ENCODE results near the gene LRRC4C.

Gene LRRC4C

DNA sequence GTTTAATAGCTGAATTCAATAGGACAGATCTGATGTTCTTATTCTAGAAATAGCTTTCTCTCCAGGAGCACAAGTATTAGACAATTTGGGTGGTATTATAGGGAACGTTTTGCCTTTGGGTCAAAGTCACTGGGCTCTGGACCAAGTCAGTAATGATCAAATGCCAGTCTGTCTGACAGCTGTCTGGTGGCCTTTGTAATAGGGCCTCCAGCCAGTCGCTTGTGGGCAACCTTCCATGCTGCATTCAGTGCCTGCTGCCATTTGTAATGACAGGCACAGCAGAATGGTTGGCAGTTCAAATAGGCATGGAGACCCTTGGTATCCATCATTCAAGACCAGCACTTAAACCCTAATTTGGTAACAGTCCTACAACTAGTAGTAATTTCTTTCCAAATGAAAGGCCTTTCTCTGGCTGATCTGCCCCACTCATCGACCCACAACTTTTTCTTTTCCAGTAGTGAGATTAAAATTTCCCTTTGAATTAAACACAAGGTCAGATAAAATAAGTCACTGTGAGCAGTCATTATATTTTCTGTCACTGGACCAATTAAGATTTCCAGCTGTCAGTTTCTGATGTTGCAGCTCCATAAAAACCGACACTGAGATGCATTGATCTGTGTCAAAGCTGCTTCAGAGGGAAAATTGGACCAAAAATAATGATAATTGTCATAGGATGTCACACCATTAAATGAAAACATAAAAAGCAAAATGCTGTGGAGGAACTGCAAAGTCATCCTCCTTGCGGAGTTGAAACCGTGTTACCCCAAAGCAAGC lies 1038.1 kb downstream of the LRRC4C start:
- no peaks in the 10 kb centered on the region for H3K27me3 ChIP-seq (ENCODE audit: insufficient read depth, low read length)
- no peak overlapping the region for H2AFZ ChIP-seq (ENCODE audit: low read length, unreplicated experiment)
- H3K36me3 ChIP-seq (ENCODE audit: insufficient read depth, low read length): no peaks in the 10 kb centered on the region
- no peaks in the 10 kb centered on the region for H3K4me1 ChIP-seq (ENCODE audit: control insufficient read depth, insufficient read depth, low read length, unreplicated experiment)
- no peaks in the 10 kb centered on the region for H3K79me2 ChIP-seq (ENCODE audit: control insufficient read depth, insufficient read depth, low read length, unreplicated experiment)
- H3K27ac ChIP-seq (ENCODE audit: low read depth, low read length): no peak overlapping the region
- H3K4me3 ChIP-seq (ENCODE audit: low read depth, low read length): no peak overlapping the region

DNA sequence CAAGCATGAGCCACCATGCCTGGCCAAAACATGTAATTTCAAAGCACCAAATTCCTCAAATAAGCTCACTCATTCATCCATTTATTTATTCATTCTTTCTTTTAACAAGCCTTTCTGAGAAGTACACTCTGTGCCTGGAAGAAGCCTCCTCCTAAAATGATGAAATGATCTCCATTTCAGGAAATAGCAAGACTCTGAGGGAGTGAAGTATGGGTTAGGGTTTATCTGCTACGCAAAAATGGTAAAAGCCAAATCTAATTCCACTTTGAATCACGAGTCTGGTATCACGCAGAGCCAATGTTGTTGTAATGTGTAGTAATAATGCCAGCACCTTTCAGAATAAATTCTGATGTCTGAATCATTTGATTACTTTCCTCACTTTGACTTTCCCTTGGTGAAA lies 1041.8 kb downstream of the LRRC4C start:
- H3K27me3 ChIP-seq (ENCODE audit: insufficient read depth, low read length): no peaks in the 10 kb centered on the region
- H3K27ac ChIP-seq (ENCODE audit: low read depth, low read length): no peak overlapping the region
- no peaks in the 10 kb centered on the region for H3K79me2 ChIP-seq (ENCODE audit: control insufficient read depth, insufficient read depth, low read length, unreplicated experiment)
- H3K36me3 ChIP-seq (ENCODE audit: insufficient read depth, low read length): no peaks in the 10 kb centered on the region
- no peaks in the 10 kb centered on the region for H3K4me1 ChIP-seq (ENCODE audit: control insufficient read depth, insufficient read depth, low read length, unreplicated experiment)
- no peak overlapping the region for H3K4me3 ChIP-seq (ENCODE audit: low read depth, low read length)
- H2AFZ ChIP-seq (ENCODE audit: low read length, unreplicated experiment): no peak overlapping the region

DNA sequence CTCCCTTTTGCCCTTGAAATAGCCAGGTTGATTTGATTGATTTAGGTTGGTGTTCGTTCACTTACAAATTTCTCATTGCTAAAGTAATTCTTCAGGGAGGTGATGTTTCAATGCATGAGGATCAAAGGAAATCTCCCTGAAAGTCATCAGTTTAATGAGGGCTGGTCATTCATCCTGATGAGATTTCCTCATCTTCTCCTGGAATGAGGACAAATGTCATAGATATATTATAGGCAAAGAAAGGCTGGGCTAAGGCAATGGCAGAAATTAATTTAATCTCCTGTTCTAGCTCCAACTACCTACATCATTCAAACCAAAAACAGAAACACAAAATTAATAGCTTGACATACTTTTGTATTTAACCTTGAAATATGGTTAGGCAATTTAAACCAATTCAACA lies 1052.1 kb downstream of the LRRC4C start:
- Histone ChIP-seq H3K27ac (ENCODE audit: low read depth, low read length) (no peak overlapping the region), H3K4me1 (ENCODE audit: control insufficient read depth, insufficient read depth, low read length, unreplicated experiment) (no peaks in the 10 kb centered on the region), H3K36me3 (ENCODE audit: insufficient read depth, low read length) (no peaks in the 10 kb centered on the region), H2AFZ (ENCODE audit: low read length, unreplicated experiment) (no peak overlapping the region), H3K27me3 (ENCODE audit: insufficient read depth, low read length) (no peaks in the 10 kb centered on the region), H3K4me3 (ENCODE audit: low read depth, low read length) (no peak overlapping the region), H3K79me2 (ENCODE audit: control insufficient read depth, insufficient read depth, low read length, unreplicated experiment) (no peaks in the 10 kb centered on the region)

DNA sequence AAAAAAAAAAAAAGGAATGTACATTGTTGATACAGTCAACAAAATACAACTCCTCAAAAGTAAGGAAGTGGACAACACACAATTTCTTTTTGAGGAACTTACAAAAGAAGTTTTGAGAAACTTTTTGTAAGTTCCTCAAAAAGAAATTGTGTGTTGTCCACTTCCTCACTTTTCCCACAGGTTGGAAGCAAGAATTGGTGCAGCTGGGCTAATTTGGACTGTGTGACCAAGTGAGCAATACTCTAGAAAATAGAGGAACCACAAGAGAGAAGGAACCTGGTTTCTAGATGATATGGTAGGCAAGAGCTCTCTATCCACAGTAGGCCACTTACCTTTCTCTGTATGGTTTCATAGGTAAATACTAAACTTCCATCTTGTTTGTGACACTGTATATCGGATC lies 1053.8 kb downstream of the LRRC4C start:
- Histone ChIP-seq H3K27me3 (ENCODE audit: insufficient read depth, low read length) (no peaks in the 10 kb centered on the region), H3K36me3 (ENCODE audit: insufficient read depth, low read length) (no peaks in the 10 kb centered on the region), H3K4me3 (ENCODE audit: low read depth, low read length) (no peak overlapping the region), H3K27ac (ENCODE audit: low read depth, low read length) (no peak overlapping the region), H3K4me1 (ENCODE audit: control insufficient read depth, insufficient read depth, low read length, unreplicated experiment) (no peaks in the 10 kb centered on the region), H3K79me2 (ENCODE audit: control insufficient read depth, insufficient read depth, low read length, unreplicated experiment) (no peaks in the 10 kb centered on the region), H2AFZ (ENCODE audit: low read length, unreplicated experiment) (no peak overlapping the region)

DNA sequence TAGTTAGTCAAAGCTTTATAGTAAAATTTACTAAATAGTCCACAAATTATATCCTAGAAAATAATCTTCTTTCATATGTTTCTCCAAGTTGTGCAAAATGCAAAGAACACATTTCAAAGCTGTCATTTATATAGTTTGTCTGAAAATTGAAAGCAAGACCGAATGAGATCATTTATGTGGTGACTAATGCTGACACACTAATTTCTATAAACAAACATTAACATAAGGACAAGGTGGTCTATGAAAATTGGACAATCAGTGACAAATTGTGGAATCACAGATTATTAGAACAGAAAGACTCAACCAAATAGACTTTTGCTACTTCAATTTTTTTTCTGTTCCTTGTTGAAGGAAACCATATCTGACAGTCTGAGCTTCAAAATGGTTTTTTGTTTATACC lies 1056.1 kb downstream of the LRRC4C start:
- H3K27me3 ChIP-seq (ENCODE audit: insufficient read depth, low read length): no peaks in the 10 kb centered on the region

DNA sequence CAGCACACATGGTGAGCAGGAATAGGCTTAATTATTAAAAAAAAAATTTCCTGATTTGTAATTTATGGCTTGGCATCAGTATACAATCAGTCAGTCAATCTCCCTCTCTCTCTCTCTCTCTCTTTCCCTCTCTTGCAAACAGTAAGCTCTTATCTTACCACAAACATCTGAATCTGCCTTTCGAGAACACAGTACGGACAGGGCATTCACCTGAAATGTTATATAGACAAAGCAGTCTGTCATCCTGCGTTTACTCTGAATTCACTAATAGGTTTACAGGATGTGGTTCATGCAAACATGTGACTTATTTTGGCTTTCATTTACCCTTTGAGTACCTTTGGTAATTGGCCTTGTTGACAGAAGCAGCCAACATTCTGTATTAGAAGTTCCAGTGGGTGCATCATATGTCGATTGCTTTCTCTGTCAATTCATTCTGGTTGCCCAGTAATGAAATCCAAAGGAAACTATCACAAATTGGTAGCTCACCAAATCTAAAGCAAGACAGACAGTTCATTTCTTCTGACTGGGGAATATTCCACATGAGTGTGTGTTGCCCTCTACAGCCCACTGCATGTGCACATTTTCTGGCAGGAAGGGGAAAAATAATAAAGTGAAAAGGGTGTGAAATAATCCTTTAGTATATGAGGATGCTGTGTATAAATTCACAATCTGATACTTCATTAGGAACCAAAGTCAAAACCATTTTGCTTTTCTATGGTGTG lies 1058.2 kb downstream of the LRRC4C start:
- H3K27ac ChIP-seq (ENCODE audit: low read depth, low read length): no peak overlapping the region
- no peaks in the 10 kb centered on the region for H3K4me1 ChIP-seq (ENCODE audit: control insufficient read depth, insufficient read depth, low read length, unreplicated experiment)
- H3K36me3 ChIP-seq (ENCODE audit: insufficient read depth, low read length): no peaks in the 10 kb centered on the region
- H3K4me3 ChIP-seq (ENCODE audit: low read depth, low read length): no peak overlapping the region
- H3K79me2 ChIP-seq (ENCODE audit: control insufficient read depth, insufficient read depth, low read length, unreplicated experiment): no peaks in the 10 kb centered on the region
- no peaks in the 10 kb centered on the region for H3K27me3 ChIP-seq (ENCODE audit: insufficient read depth, low read length)
- no peak overlapping the region for H2AFZ ChIP-seq (ENCODE audit: low read length, unreplicated experiment)

More for the DNA sequence above, 1056.1 kb downstream of the LRRC4C start:
- H3K4me1 ChIP-seq (ENCODE audit: control insufficient read depth, insufficient read depth, low read length, unreplicated experiment): no peaks in the 10 kb centered on the region
- no peak overlapping the region for H3K4me3 ChIP-seq (ENCODE audit: low read depth, low read length)
- H3K79me2 ChIP-seq (ENCODE audit: control insufficient read depth, insufficient read depth, low read length, unreplicated experiment): no peaks in the 10 kb centered on the region
- no peaks in the 10 kb centered on the region for H3K36me3 ChIP-seq (ENCODE audit: insufficient read depth, low read length)
- no peak overlapping the region for H3K27ac ChIP-seq (ENCODE audit: low read depth, low read length)
- no peak overlapping the region for H2AFZ ChIP-seq (ENCODE audit: low read length, unreplicated experiment)

DNA sequence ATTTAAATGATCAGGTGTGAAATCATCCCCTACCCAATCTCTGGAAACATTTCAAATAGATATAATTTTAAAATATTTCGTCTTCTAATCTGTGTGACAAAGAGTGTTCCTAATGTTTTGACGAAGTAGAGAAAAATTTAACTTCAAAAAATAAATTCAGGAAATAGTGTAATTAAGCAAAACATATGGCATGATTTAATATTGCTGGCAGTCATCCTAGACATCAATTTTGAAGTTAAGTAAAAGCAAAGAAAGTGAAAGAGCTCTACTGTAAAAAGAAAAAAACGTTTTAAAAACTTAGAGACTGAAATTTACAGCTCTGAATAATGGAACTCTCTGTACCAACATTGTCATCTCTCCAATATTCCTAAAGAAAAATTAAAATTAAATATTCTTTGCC lies 1062.3 kb downstream of the LRRC4C start:
- Histone ChIP-seq H3K4me3 (ENCODE audit: low read depth, low read length) (no peak overlapping the region), H3K27ac (ENCODE audit: low read depth, low read length) (no peak overlapping the region), H3K36me3 (ENCODE audit: insufficient read depth, low read length) (no peaks in the 10 kb centered on the region)

DNA sequence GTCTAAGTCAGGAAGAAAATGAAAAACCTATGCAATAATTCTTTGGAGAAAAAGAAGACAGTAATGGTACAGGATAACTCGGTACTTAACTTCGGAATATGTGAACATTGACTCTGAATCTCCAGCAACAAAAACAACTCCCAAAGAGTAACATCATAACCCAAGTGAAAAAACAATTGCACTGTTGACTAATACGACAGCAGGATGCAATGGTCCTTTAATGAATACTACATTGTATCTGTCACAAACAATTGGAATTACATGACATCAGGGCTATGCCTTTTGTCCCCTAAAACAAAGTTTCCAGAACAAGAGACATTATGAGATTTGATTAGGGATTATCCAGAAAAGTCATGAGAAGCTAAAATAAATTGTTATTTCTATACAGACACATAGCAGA lies 1065.9 kb downstream of the LRRC4C start:
- Histone ChIP-seq H3K27me3 (ENCODE audit: insufficient read depth, low read length) (no peaks in the 10 kb centered on the region), H3K79me2 (ENCODE audit: control insufficient read depth, insufficient read depth, low read length, unreplicated experiment) (no peaks in the 10 kb centered on the region), H3K36me3 (ENCODE audit: insufficient read depth, low read length) (no peaks in the 10 kb centered on the region), H3K4me3 (ENCODE audit: low read depth, low read length) (no peak overlapping the region), H3K27ac (ENCODE audit: low read depth, low read length) (no peak overlapping the region), H2AFZ (ENCODE audit: low read length, unreplicated experiment) (no peak overlapping the region), H3K4me1 (ENCODE audit: control insufficient read depth, insufficient read depth, low read length, unreplicated experiment) (no peaks in the 10 kb centered on the region)

More for the DNA sequence above, 1062.3 kb downstream of the LRRC4C start:
- Histone ChIP-seq H2AFZ (ENCODE audit: low read length, unreplicated experiment) (no peak overlapping the region), H3K79me2 (ENCODE audit: control insufficient read depth, insufficient read depth, low read length, unreplicated experiment) (no peaks in the 10 kb centered on the region), H3K4me1 (ENCODE audit: control insufficient read depth, insufficient read depth, low read length, unreplicated experiment) (no peaks in the 10 kb centered on the region), H3K27me3 (ENCODE audit: insufficient read depth, low read length) (no peaks in the 10 kb centered on the region)

DNA sequence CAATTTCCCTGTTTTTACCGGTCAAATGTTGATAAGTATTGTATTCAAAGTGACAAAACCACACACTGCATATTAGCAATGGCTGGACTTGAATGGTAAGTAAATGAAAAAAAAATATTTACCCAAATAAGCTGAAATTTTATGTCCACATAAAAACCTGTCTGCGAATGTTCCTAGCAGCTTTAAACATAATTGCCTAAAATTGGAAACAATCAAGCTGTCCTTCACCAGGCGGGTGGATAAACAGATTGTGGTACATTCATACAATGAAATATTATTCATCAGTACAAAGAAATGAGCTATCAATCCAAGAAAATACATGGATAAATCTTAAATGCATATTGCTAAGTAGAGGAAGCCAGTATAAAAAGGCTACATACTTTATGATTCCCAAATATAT lies 1067.8 kb downstream of the LRRC4C start:
- Histone ChIP-seq H3K4me1 (ENCODE audit: control insufficient read depth, insufficient read depth, low read length, unreplicated experiment) (no peaks in the 10 kb centered on the region), H3K4me3 (ENCODE audit: low read depth, low read length) (no peak overlapping the region), H3K27ac (ENCODE audit: low read depth, low read length) (no peak overlapping the region)

DNA sequence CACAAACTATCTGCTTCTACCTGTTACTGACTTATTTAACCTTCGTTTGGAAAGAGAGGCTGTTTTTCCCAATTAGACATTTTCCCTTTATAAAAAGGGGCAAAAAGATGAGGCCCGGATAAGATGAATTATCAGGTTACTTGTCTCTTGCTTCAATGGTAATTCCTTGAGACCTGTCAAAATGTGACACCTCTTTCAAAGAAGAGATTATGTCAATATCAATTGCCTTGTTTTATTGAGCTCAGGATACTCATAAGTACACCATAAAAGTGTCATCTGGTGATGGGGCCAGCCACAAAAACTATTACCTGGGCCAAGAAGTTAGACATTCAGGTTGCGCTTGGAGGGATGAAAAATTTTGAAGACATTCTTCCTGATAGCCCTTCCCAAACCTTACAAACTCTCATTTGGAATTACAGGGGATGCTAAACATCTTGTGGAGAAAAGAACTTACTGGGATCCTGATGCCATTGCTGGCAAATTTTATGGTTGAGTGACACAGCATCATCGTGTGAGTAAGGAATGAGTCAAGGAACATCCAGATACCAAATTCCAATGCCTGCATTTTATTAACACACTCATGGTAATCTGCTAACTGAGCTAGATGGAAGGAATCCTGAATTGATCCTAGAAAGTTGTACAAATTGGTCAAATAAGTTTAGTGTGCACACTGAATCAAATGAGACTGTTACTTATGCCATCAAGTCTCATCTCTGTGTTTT lies 1071.2 kb downstream of the LRRC4C start:
- no peak overlapping the region for H3K4me3 ChIP-seq (ENCODE audit: low read depth, low read length)
- no peak overlapping the region for H2AFZ ChIP-seq (ENCODE audit: low read length, unreplicated experiment)
- no peak overlapping the region for H3K27ac ChIP-seq (ENCODE audit: low read depth, low read length)
- H3K79me2 ChIP-seq (ENCODE audit: control insufficient read depth, insufficient read depth, low read length, unreplicated experiment): no peaks in the 10 kb centered on the region
- H3K4me1 ChIP-seq (ENCODE audit: control insufficient read depth, insufficient read depth, low read length, unreplicated experiment): no peaks in the 10 kb centered on the region
- H3K27me3 ChIP-seq (ENCODE audit: insufficient read depth, low read length): no peaks in the 10 kb centered on the region
- H3K36me3 ChIP-seq (ENCODE audit: insufficient read depth, low read length): no peaks in the 10 kb centered on the region

More for the DNA sequence above, 1067.8 kb downstream of the LRRC4C start:
- no peaks in the 10 kb centered on the region for H3K27me3 ChIP-seq (ENCODE audit: insufficient read depth, low read length)
- no peaks in the 10 kb centered on the region for H3K36me3 ChIP-seq (ENCODE audit: insufficient read depth, low read length)
- H2AFZ ChIP-seq (ENCODE audit: low read length, unreplicated experiment): no peak overlapping the region
- no peaks in the 10 kb centered on the region for H3K79me2 ChIP-seq (ENCODE audit: control insufficient read depth, insufficient read depth, low read length, unreplicated experiment)
